K562 (cell line): ENCODE data around the gene IL5. TPM values are rescaled to one million over a fixed set of nuclear protein-coding genes. Genes with fewer than 3 reads are reported as not detected.

Experiments
- ATAC-seq: fragments of 200-7000 bp; cut with Tn5 transposase; 3 replicates; pipeline ENCODE4 v1.9.1; 2020; ENCODE audit warnings: moderate library complexity
- BruUV-seq: library from RNA; stranded (reverse); fragments of 400-500 nt; replicated peaks from 2 replicates; lab custom pipeline; 2021; lab: Mats Ljungman, UMichigan
- CTCF ChIA-PET: fragments of 300-600 bp; formaldehyde crosslinking; extraction: SDS; loops from one replicate; lab custom pipeline; 2021; ENCODE audit warnings: low intra/inter-chr PET ratio; lab: Yijun Ruan, JAX
- POLR2A ChIA-PET: fragments of 300-600, 350-650 bp; sonication (Branson Sonifier 250); formaldehyde crosslinking; extraction: SDS; loops from one replicate; lab custom pipeline; 2021; ENCODE audit warnings: antibody characterized with exemption, inconsistent platforms; lab: Yijun Ruan, JAX
- DNase-seq, 4 experiments: peaks; one replicate each; pipeline versions ENCODE4 v3.0.0 to v3.0.0-alpha.2; 2011 to 2018; ENCODE audit warnings: low spot score in 3 of 4, mixed read lengths in 3 of 4; ENCODE audit errors: extremely low read depth in 1 of 4
- FAIRE-seq: peaks from 2 replicates; lab custom pipeline; 2011; peaks lifted over from hg19 to GRCh38; lab: Jason Lieb, UNC
- H2AFZ ChIP-seq: 2 replicates; pipeline ENCODE4 v1.6.0; 2011; ENCODE audit warnings: low read depth, low read length, control low read depth, inconsistent platforms
- H3K27ac ChIP-seq: fragments of 200-600 bp; 3 replicates; pipeline ENCODE4 v1.8.0; 2011; ENCODE audit warnings: low read depth, mild to moderate bottlenecking, control low read depth, inconsistent platforms, low read length, moderate library complexity, mixed read lengths; ENCODE audit errors: extremely low read depth
- H3K27me3 ChIP-seq, 2 experiments: fragments of 300-600 bp in 1 of 2; 2 replicates in 1 of 2; 3 replicates in 1 of 2; pipeline versions ENCODE4 v1.6.0 to v1.8.0; 2011; ENCODE audit warnings: inconsistent platforms in 2 of 2, low read length in 2 of 2, mild to moderate bottlenecking in 1 of 2, mixed read lengths in 1 of 2, moderate library complexity in 1 of 2; ENCODE audit not compliant: control insufficient read depth in 2 of 2, insufficient read depth in 2 of 2
- H3K36me3 ChIP-seq: fragments of 300-600 bp; 3 replicates; pipeline ENCODE4 v1.8.0; 2011; ENCODE audit warnings: mild to moderate bottlenecking, low read length, inconsistent platforms; ENCODE audit not compliant: control insufficient read depth, insufficient read depth
- H3K4me1 ChIP-seq, 2 experiments: fragments of 200-600 bp in 1 of 2; replicated peaks in 1 of 2; 2 replicates in 1 of 2; 3 replicates in 1 of 2; pipeline versions ENCODE4 v1.5.1 to v1.8.0; 2011; ENCODE audit warnings: inconsistent platforms in 2 of 2, low read length in 2 of 2, mild to moderate bottlenecking in 1 of 2, mixed read lengths in 1 of 2, moderate library complexity in 1 of 2; ENCODE audit not compliant: control insufficient read depth in 2 of 2, insufficient read depth in 2 of 2
- H3K4me2 ChIP-seq: 2 replicates; pipeline ENCODE4 v1.6.1; 2011; ENCODE audit warnings: low read length, control low read depth, inconsistent platforms, mixed read lengths; ENCODE audit not compliant: insufficient read depth
- H3K4me3 ChIP-seq: fragments of 200-600 bp; sonication (generic), shearing (Covaris generic); 2 replicates; pipeline ENCODE4 v1.5.1; 2016; ENCODE audit warnings: control low read depth, inconsistent platforms
- H3K79me2 ChIP-seq: fragments of 200-600 bp; 3 replicates; pipeline ENCODE4 v1.8.0; 2011; ENCODE audit warnings: low read length, inconsistent platforms; ENCODE audit not compliant: control insufficient read depth, insufficient read depth
- H3K9ac ChIP-seq, 2 experiments: 2 replicates each; pipeline versions ENCODE4 v1.6.0 to v1.6.1; 2011; ENCODE audit warnings: low read depth in 2 of 2, low read length in 2 of 2, control low read depth in 1 of 2, inconsistent platforms in 1 of 2, mild to moderate bottlenecking in 1 of 2, mixed read lengths in 1 of 2; ENCODE audit not compliant: insufficient read depth in 1 of 2
- H3K9me1 ChIP-seq: one replicate; pipeline ENCODE4 v1.6.0; 2011; ENCODE audit warnings: inconsistent platforms, mild to moderate bottlenecking, low read length, moderate library complexity; ENCODE audit not compliant: control insufficient read depth, insufficient read depth
- H3K9me3 ChIP-seq: replicated peaks from 2 replicates; pipeline ENCODE4 v1.5.1; 2011; ENCODE audit warnings: low read depth, low read length, inconsistent platforms; ENCODE audit not compliant: control insufficient read depth, insufficient read depth
- H4K20me1 ChIP-seq: replicated peaks from 2 replicates; pipeline ENCODE4 v1.6.1; 2011; ENCODE audit warnings: low read length, inconsistent platforms, mixed read lengths; ENCODE audit not compliant: control insufficient read depth, insufficient read depth
- ARID1B ChIP-seq: fragments of 450-650 bp; IDR thresholded peaks from 2 replicates; pipeline ENCODE4 v1.6.1; 2016; ENCODE audit warnings: antibody characterized with exemption, mild to moderate bottlenecking, inconsistent platforms
- ATF1 ChIP-seq, 2 experiments: fragments of 450-650 bp in 1 of 2; IDR thresholded peaks; 2 replicates each; pipeline ENCODE4 v1.6.1; 2016; ENCODE audit warnings: missing compliant biosample characterization in 1 of 2, missing genetic modification characterization in 1 of 2
- CAMTA2 ChIP-seq: fragments of 250-450 bp; sonication (Bioruptor Pico); conservative IDR thresholded peaks from 2 replicates; pipeline ENCODE4 v1.5.1; 2022
- EP400 ChIP-seq: fragments of 450-650 bp; IDR thresholded peaks from 2 replicates; pipeline ENCODE4 v1.6.1; 2017; ENCODE audit warnings: antibody characterized with exemption, mild to moderate bottlenecking, moderate library complexity
- ESRRA ChIP-seq: fragments of 450-650 bp; IDR thresholded peaks from 2 replicates; pipeline ENCODE4 v1.6.1; 2014; ENCODE audit warnings: low read depth, mild to moderate bottlenecking, moderate library complexity, borderline replicate concordance
- FUS ChIP-seq: fragments of 200-400 bp; formaldehyde crosslinking; optimal IDR thresholded peaks from 2 replicates; pipeline ENCODE3; 2017; ENCODE audit warnings: low read depth, low read length
- GATAD2A ChIP-seq: fragments of 450-650 bp; IDR thresholded peaks from 2 replicates; pipeline ENCODE4 v1.6.1; 2017
- MEF2D ChIP-seq: conservative IDR thresholded peaks from 2 replicates; pipeline ENCODE4 v1.6.1; 2016; ENCODE audit warnings: low read depth, missing genetic modification characterization, missing compliant biosample characterization
- MYBL2 ChIP-seq, 2 experiments: fragments of 450-650 bp in 1 of 2; sonication (generic) in 1 of 2; formaldehyde crosslinking in 1 of 2; IDR thresholded peaks; 2 replicates each; pipeline versions ENCODE4 v1.6.1 to v1.8.1; 2017 to 2022; ENCODE audit warnings: borderline replicate concordance in 1 of 2, inconsistent platforms in 1 of 2, low read depth in 1 of 2, mild to moderate bottlenecking in 1 of 2, missing genetic modification reagents in 1 of 2, moderate library complexity in 1 of 2
- SRSF9 ChIP-seq: fragments of 200-400 bp; formaldehyde crosslinking; IDR thresholded peaks from 2 replicates; pipeline ENCODE4 v1.6.1; 2017; ENCODE audit warnings: low read depth, low read length, borderline replicate concordance
- WGBS: fragments of 100-300 bp; shearing (Covaris generic); methylation state at CpG from one replicate; pipeline ENCODE4 v1.1.6; 2016; ENCODE audit warnings: low coverage, mixed read lengths; ENCODE audit not compliant: insufficient coverage; ENCODE audit errors: missing lambda C conversion rate; 5-methylcytosine and 5-hydroxymethylcytosine counted together
- in situ Hi-C: fragments of 300-500 bp; cut with MboI; formaldehyde crosslinking; loops from 4 replicates; pipeline ENCODE4 v1.15.0; 2018; ENCODE audit warnings: inconsistent platforms, mixed read lengths
- intact Hi-C: fragments of 100-400 bp; cut with micrococcal nuclease; formaldehyde crosslinking; loops from 2 replicates; pipeline ENCODE4 v1.14.2; 2022
- polyA plus RNA-seq, 8 experiments: library from polyadenylated mRNA; depleted of rRNA in 4 of 8; stranded (reverse) in 5 of 8; unstranded in 3 of 8; fragments of >200 nt; fragmentation: Nextera tagmentation in 2 of 8; fragmentation: Illumina TruSeq in 1 of 8; extraction: Ambion mirVana in 2 of 8; extraction: Trizol in 1 of 8; gene quantifications; 2 replicates each; pipeline versions ENCODE4 v1.2.1 to v1.2.3, GENCODE V29; 2011 to 2014; ENCODE audit warnings: inconsistent platforms in 1 of 8, missing spikeins in 1 of 8
- total RNA-seq, 7 experiments: library from RNA; depleted of rRNA in 6 of 7; stranded (reverse); fragments of >200 nt in 6 of 7; fragmentation: Illumina TruSeq in 2 of 7; extraction: Trizol in 2 of 7; gene quantifications; 2 replicates each; pipeline versions ENCODE4 v1.2.1 to v1.2.3, GENCODE V29; 2011 to 2021; ENCODE audit warnings: low replicate concordance in 1 of 7

The IL5 gene
- total and polyA plus RNA-seq, 9 of the 15 experiments (the other 6 are each of a cell fraction or from before 2014, with no cell fraction given) = 0.44 TPM; not detected in 8

DNA sequence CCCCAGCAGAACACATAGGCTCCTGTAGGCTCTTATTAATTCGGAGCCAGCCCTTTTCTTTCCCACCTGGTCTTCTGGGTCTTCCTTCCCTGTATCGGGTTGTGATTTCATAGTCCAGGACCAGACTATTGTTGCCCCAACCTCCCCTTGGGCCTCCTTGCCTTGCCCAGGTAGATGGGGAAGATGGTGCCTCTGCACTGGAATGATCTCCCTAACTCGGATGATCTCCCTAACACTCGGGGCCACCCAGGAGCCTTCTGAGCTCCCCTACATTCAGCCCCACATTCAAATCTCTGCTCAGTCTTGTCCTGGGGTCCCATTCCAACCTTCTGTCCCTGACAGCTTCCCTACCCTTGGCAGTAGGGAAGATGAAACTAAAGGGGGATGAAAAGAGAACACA, 50.1 kb downstream of the IL5 start (continued):
- TF ChIP-seq ARID1B (no peak), EP400 (no peak), ATF1 (CRISPR knock-in tag; IDR thresholded peaks at IDR 0.05) (no peak), ATF1 (tag; IDR thresholded peaks at IDR 0.05) (no peak), CAMTA2 (no peak), MYBL2 (IDR thresholded peaks at IDR 0.05; ENCODE audit: low read depth) (no peak), MYBL2 (CRISPR knock-in tag; IDR thresholded peaks at IDR 0.05; ENCODE audit: borderline replicate concordance) (no peak)

DNA sequence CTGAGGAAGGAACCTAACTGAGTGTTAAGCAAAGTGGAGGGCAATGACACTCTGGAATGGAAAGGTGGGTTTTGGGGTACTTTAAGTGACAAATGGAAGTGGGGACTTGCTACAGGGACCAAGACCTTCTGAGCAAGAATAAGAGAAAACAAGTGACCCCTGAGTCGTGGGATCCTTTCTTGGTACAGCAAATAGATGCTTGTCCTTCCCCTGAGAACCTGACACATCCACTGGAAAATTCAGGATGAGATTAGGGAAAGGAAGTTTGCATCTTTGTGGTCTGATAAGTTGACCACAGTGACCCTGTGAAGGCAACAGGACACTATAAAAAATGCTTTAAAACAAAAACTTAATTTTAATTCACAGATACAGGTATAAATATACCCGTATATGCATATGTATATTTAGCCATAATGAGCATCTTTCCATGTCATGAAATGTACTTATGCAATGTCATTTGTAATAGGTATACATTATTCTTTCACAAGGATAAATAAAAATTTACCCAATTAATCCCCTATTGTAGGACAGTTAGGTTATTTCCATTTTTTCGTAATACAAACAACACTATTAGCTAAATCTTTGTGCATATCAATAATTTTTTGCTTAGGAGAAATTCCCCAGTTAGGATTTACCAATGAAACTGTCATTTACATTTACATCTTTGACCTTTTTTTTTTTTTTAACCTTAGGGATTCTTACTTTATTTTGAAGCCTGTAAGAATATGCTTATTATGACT, 50.8 kb downstream of the IL5 start:
- TF ChIP-seq GATAD2A = no peak
- TF ChIP-seq ESRRA = peak; percentile 14; the same call in 1 of the 2 replicates
- no peak for TF ChIP-seq SRSF9
- TF ChIP-seq MEF2D (tag) = 0 out of 2 replicates have a peak, but pooled peaks have one; percentile 5
- TF ChIP-seq FUS = no peak
- Histone ChIP-seq H3K4me1 (peaks cover 45 to 68% of the 10 kb centered on the region in 2 experiments), H3K9me1 (no peaks in the 10 kb centered on the region), H3K27me3 (no peaks in the 10 kb centered on the region), H2AFZ (no peak overlapping the region), H3K9me3 (no peaks in the 10 kb centered on the region), H3K36me3 (peaks cover 13% of the 10 kb centered on the region; the same call in 1 of the 3 replicates), H3K27ac (no peak overlapping the region), H4K20me1 (peaks cover 8% of the 10 kb centered on the region; the same call in 1 of the 2 replicates), H3K4me3 (no peak overlapping the region), H3K4me2 (no peak overlapping the region), H3K79me2 (peaks cover 12% of the 10 kb centered on the region), H3K9ac (peak overlapping the region in 1 of 2 experiments; percentile 12; a peak in 1 of 4 replicates)
- intact Hi-C loops (no loop called here), in situ Hi-C loops (loop anchor here (10.0 kb wide), 2 partner anchors 108 to 308 kb away; no protein-coding TSS in a partner anchor)
- DNase-seq = no peak
- CTCF ChIA-PET = no interaction called here
- POLR2A ChIA-PET = interaction anchor here (0.6 to 5.2 kb wide), 4 partner anchors 13 to 303 kb away, joined by 3 to 115 read pairs (median 38); no protein-coding TSS in a partner anchor
- no TSS peak for BruUV-seq
- 63% methylated on average over 3 of the region's 3 CpGs for WGBS
- no peak for ATAC-seq
- no peak for FAIRE-seq

Other genes starting within 250 kb of the IL5 start
Only the 7 nearest of the 9 such genes appear.
- gene SLC22A5, start 173.8 kb downstream of the IL5 start, total RNA-seq (2014; rRNA removed) = 7.0 and 9.9 TPM in 2 replicates
- 7.3 and 8.3 TPM in 2 replicates for gene SLC22A5, start 173.8 kb downstream of the IL5 start, total RNA-seq (2014; rRNA removed; fragmentation: Illumina TruSeq; extraction: Trizol)
- 6.3 and 6.9 TPM in 2 replicates for gene SLC22A5, start 173.8 kb downstream of the IL5 start, total RNA-seq (2015; rRNA removed; fragmentation: Illumina TruSeq; extraction: Trizol)
- 11.5 and 13.3 TPM in 2 replicates for gene SLC22A5, start 173.8 kb downstream of the IL5 start, total RNA-seq (2021)
- 16.6 and 18.9 TPM in 2 replicates for gene SLC22A5, start 173.8 kb downstream of the IL5 start, polyA plus RNA-seq (2011; rRNA removed)
- 12.5 and 15.7 TPM in 2 replicates for gene SLC22A5, start 173.8 kb downstream of the IL5 start, polyA plus RNA-seq (2014; fragmentation: Illumina TruSeq; extraction: Trizol)
- gene SLC22A5, start 173.8 kb downstream of the IL5 start, polyA plus RNA-seq (2014; fragmentation: Nextera tagmentation; extraction: Ambion mirVana) = 1 to 10 TPM; 3.0 to 3.3 TPM
- 8.4 and 9.0 TPM in 2 replicates for gene SLC22A5, start 173.8 kb downstream of the IL5 start, polyA plus RNA-seq (2014; rRNA removed)
- 3.0 and 4.4 TPM in 2 replicates for gene IRF1, start 52.7 kb downstream of the IL5 start, total RNA-seq (2014; rRNA removed)
- 4.4 and 6.1 TPM in 2 replicates for gene IRF1, start 52.7 kb downstream of the IL5 start, total RNA-seq (2014; rRNA removed; fragmentation: Illumina TruSeq; extraction: Trizol)
- gene IRF1, start 52.7 kb downstream of the IL5 start, total RNA-seq (2015; rRNA removed; fragmentation: Illumina TruSeq; extraction: Trizol) = 7.4 and 8.2 TPM in 2 replicates
- gene IRF1, start 52.7 kb downstream of the IL5 start, total RNA-seq (2021) = 10.6 and 12.3 TPM in 2 replicates
- 4.9 and 5.4 TPM in 2 replicates for gene IRF1, start 52.7 kb downstream of the IL5 start, polyA plus RNA-seq (2011; rRNA removed)
- gene IRF1, start 52.7 kb downstream of the IL5 start, polyA plus RNA-seq (2014; fragmentation: Illumina TruSeq; extraction: Trizol) = 5.3 and 7.3 TPM in 2 replicates
- gene IRF1, start 52.7 kb downstream of the IL5 start, polyA plus RNA-seq (2014; fragmentation: Nextera tagmentation; extraction: Ambion mirVana) = 1 to 10 TPM; 1.1 to 1.3 TPM
- 5.9 and 6.0 TPM in 2 replicates for gene IRF1, start 52.7 kb downstream of the IL5 start, polyA plus RNA-seq (2014; rRNA removed)
- gene RAD50, start 13.5 kb upstream of the IL5 start, total RNA-seq (2014; rRNA removed) = 30.7 and 31.6 TPM in 2 replicates
- gene RAD50, start 13.5 kb upstream of the IL5 start, total RNA-seq (2014; rRNA removed; fragmentation: Illumina TruSeq; extraction: Trizol) = 60.5 and 71.2 TPM in 2 replicates
- 66.0 and 74.2 TPM in 2 replicates for gene RAD50, start 13.5 kb upstream of the IL5 start, total RNA-seq (2015; rRNA removed; fragmentation: Illumina TruSeq; extraction: Trizol)
- gene RAD50, start 13.5 kb upstream of the IL5 start, total RNA-seq (2021) = 46.9 and 54.5 TPM in 2 replicates
- gene RAD50, start 13.5 kb upstream of the IL5 start, polyA plus RNA-seq (2011; rRNA removed) = 41.7 and 44.1 TPM in 2 replicates
- gene RAD50, start 13.5 kb upstream of the IL5 start, polyA plus RNA-seq (2014; fragmentation: Illumina TruSeq; extraction: Trizol) = 52.4 and 54.4 TPM in 2 replicates
- gene RAD50, start 13.5 kb upstream of the IL5 start, polyA plus RNA-seq (2014; fragmentation: Nextera tagmentation; extraction: Ambion mirVana) = 10 to 100 TPM; 15.3 to 18.0 TPM
- 35.6 and 39.5 TPM in 2 replicates for gene RAD50, start 13.5 kb upstream of the IL5 start, polyA plus RNA-seq (2014; rRNA removed)
- gene IL13, start 114.7 kb upstream of the IL5 start, total RNA-seq (2014; rRNA removed) = not detected in 2 replicates
- gene IL13, start 114.7 kb upstream of the IL5 start, total RNA-seq (2014; rRNA removed; fragmentation: Illumina TruSeq; extraction: Trizol) = not detected in 2 replicates
- gene IL13, start 114.7 kb upstream of the IL5 start, total RNA-seq (2015; rRNA removed; fragmentation: Illumina TruSeq; extraction: Trizol) = not detected in 2 replicates
- gene IL13, start 114.7 kb upstream of the IL5 start, total RNA-seq (2021) = not detected in 2 replicates
- 0.04 TPM in 1 of 2 replicates, not detected in the other for gene IL13, start 114.7 kb upstream of the IL5 start, polyA plus RNA-seq (2011; rRNA removed)
- gene IL13, start 114.7 kb upstream of the IL5 start, polyA plus RNA-seq (2014; fragmentation: Illumina TruSeq; extraction: Trizol) = not detected in 2 replicates
- gene IL13, start 114.7 kb upstream of the IL5 start, polyA plus RNA-seq (2014; fragmentation: Nextera tagmentation; extraction: Ambion mirVana) = not detected
- gene IL13, start 114.7 kb upstream of the IL5 start, polyA plus RNA-seq (2014; rRNA removed) = not detected in 2 replicates
- gene IL4, start 130.5 kb upstream of the IL5 start, total RNA-seq (2014; rRNA removed) = not detected in 2 replicates
- not detected in 2 replicates for gene IL4, start 130.5 kb upstream of the IL5 start, total RNA-seq (2014; rRNA removed; fragmentation: Illumina TruSeq; extraction: Trizol)
- not detected in 2 replicates for gene IL4, start 130.5 kb upstream of the IL5 start, total RNA-seq (2015; rRNA removed; fragmentation: Illumina TruSeq; extraction: Trizol)
- gene IL4, start 130.5 kb upstream of the IL5 start, total RNA-seq (2021) = not detected in 2 replicates
- gene IL4, start 130.5 kb upstream of the IL5 start, polyA plus RNA-seq (2011; rRNA removed) = not detected in 2 replicates
- gene IL4, start 130.5 kb upstream of the IL5 start, polyA plus RNA-seq (2014; fragmentation: Illumina TruSeq; extraction: Trizol) = not detected in 2 replicates
- gene IL4, start 130.5 kb upstream of the IL5 start, polyA plus RNA-seq (2014; fragmentation: Nextera tagmentation; extraction: Ambion mirVana) = under 1 TPM; 0.22 to 0.62 TPM
- gene IL4, start 130.5 kb upstream of the IL5 start, polyA plus RNA-seq (2014; rRNA removed) = not detected in 2 replicates
- gene KIF3A, start 194.0 kb upstream of the IL5 start, total RNA-seq (2014; rRNA removed) = 2.6 and 4.1 TPM in 2 replicates
- 7.2 and 8.3 TPM in 2 replicates for gene KIF3A, start 194.0 kb upstream of the IL5 start, total RNA-seq (2014; rRNA removed; fragmentation: Illumina TruSeq; extraction: Trizol)
- 7.6 and 9.4 TPM in 2 replicates for gene KIF3A, start 194.0 kb upstream of the IL5 start, total RNA-seq (2015; rRNA removed; fragmentation: Illumina TruSeq; extraction: Trizol)
- gene KIF3A, start 194.0 kb upstream of the IL5 start, total RNA-seq (2021) = 5.1 and 7.1 TPM in 2 replicates
- 3.5 and 5.3 TPM in 2 replicates for gene KIF3A, start 194.0 kb upstream of the IL5 start, polyA plus RNA-seq (2011; rRNA removed)
- gene KIF3A, start 194.0 kb upstream of the IL5 start, polyA plus RNA-seq (2014; fragmentation: Illumina TruSeq; extraction: Trizol) = 4.5 and 6.0 TPM in 2 replicates
- gene KIF3A, start 194.0 kb upstream of the IL5 start, polyA plus RNA-seq (2014; fragmentation: Nextera tagmentation; extraction: Ambion mirVana) = 1 to 10 TPM; 1.5 TPM
- gene KIF3A, start 194.0 kb upstream of the IL5 start, polyA plus RNA-seq (2014; rRNA removed) = 5.4 and 7.8 TPM in 2 replicates
- gene CCNI2, start 203.9 kb upstream of the IL5 start, total RNA-seq (2014; rRNA removed) = 0.05 TPM in 1 of 2 replicates, not detected in the other
- gene CCNI2, start 203.9 kb upstream of the IL5 start, total RNA-seq (2014; rRNA removed; fragmentation: Illumina TruSeq; extraction: Trizol) = not detected in 2 replicates
- not detected in 2 replicates for gene CCNI2, start 203.9 kb upstream of the IL5 start, total RNA-seq (2015; rRNA removed; fragmentation: Illumina TruSeq; extraction: Trizol)
- 0.18 TPM in 1 of 2 replicates, not detected in the other for gene CCNI2, start 203.9 kb upstream of the IL5 start, total RNA-seq (2021)
- gene CCNI2, start 203.9 kb upstream of the IL5 start, polyA plus RNA-seq (2011; rRNA removed) = 0.05 and 0.06 TPM in 2 replicates
- 0.06 TPM in 1 of 2 replicates, not detected in the other for gene CCNI2, start 203.9 kb upstream of the IL5 start, polyA plus RNA-seq (2014; fragmentation: Illumina TruSeq; extraction: Trizol)
- 1 to 10 TPM; 1.6 to 1.7 TPM for gene CCNI2, start 203.9 kb upstream of the IL5 start, polyA plus RNA-seq (2014; fragmentation: Nextera tagmentation; extraction: Ambion mirVana)
- not detected in 2 replicates for gene CCNI2, start 203.9 kb upstream of the IL5 start, polyA plus RNA-seq (2014; rRNA removed)